HEK293 (cell line): ENCODE results near the gene HLA-DQB1.

Experiments
- CTCF ChIP-seq: fragments of 450-650 bp; formaldehyde crosslinking; IDR thresholded peaks from 2 replicates; pipeline ENCODE4 v1.5.1; 2016; ENCODE audit warnings: missing biosample characterization, missing genetic modification characterization
- OVOL3 ChIP-seq: fragments of 450-650 bp; formaldehyde crosslinking; IDR thresholded peaks from 2 replicates; pipeline ENCODE4 v1.5.1; 2016; ENCODE audit warnings: missing biosample characterization, missing genetic modification characterization
- PRDM4 ChIP-seq: fragments of 450-650 bp; formaldehyde crosslinking; IDR thresholded peaks from 2 replicates; pipeline ENCODE4 v1.5.1; 2017; ENCODE audit warnings: missing biosample characterization, missing genetic modification characterization
- ZNF174 ChIP-seq: fragments of 450-650 bp; formaldehyde crosslinking; IDR thresholded peaks from 2 replicates; pipeline ENCODE4 v1.5.0; 2017; ENCODE audit warnings: missing biosample characterization, mild to moderate bottlenecking, missing genetic modification characterization
- ZNF600 ChIP-seq: fragments of 450-650 bp; formaldehyde crosslinking; IDR thresholded peaks from 2 replicates; pipeline ENCODE4 v1.5.1; 2016; ENCODE audit warnings: missing biosample characterization, missing genetic modification characterization
- TF ChIP-seq, protein P1 (sequence below): fragments of 450-650 bp; formaldehyde crosslinking; IDR thresholded peaks from 2 replicates; pipeline ENCODE4 v1.5.1; 2017; ENCODE audit warnings: missing biosample characterization, missing genetic modification characterization

DNA sequence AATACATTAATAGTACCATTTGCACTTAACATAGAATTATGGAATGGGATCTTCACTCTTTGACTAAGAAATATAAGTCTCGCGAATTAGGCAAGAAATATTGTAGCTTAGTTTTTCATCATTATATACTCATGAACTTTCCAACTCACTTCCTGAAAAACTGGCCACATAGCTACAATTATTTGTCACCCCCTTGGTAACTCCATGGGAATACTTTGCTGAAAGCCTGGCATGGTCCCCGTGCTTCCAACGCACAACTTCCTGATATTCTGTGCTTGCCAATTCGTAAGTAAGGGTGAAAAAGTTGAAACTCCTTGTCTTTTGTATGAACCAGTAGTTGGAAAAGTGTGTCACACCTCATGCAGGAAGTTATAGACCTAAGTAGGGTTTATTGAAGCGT lies 53.0 kb downstream of the HLA-DQB1 start:
- TF ChIP-seq CTCF (tag by site-specific recombination) (no peak), ZNF600 (tag by site-specific recombination) (no peak), OVOL3 (tag by site-specific recombination) (no peak), PRDM4 (tag by site-specific recombination) (no peak), ZNF174 (tag by site-specific recombination) (no peak)
- TF ChIP-seq, protein P1, sequence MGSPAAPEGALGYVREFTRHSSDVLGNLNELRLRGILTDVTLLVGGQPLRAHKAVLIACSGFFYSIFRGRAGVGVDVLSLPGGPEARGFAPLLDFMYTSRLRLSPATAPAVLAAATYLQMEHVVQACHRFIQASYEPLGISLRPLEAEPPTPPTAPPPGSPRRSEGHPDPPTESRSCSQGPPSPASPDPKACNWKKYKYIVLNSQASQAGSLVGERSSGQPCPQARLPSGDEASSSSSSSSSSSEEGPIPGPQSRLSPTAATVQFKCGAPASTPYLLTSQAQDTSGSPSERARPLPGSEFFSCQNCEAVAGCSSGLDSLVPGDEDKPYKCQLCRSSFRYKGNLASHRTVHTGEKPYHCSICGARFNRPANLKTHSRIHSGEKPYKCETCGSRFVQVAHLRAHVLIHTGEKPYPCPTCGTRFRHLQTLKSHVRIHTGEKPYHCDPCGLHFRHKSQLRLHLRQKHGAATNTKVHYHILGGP (tag by site-specific recombination), result no peak
